Putamen (tissue), 1 donor: ENCODE results near the gene LRRC58.
A peak's percentile ranks its signal among the peaks of the same experiment; 100 is the strongest.
"Not testable (repeated sequence)": the region's sequence is repeated elsewhere in the genome, so short reads cannot be mapped to it uniquely, and the experiment has no call there.

Experiments
- DNase-seq: peaks from one replicate; pipeline ENCODE4 v3.0.0-alpha.2; 2016; ENCODE audit warnings: low spot score

LRRC58 gene

GRCh38 chr3:120339362-120339761, 9.8 kb downstream of the LRRC58 start:
- DNase-seq = no peak

GRCh38 chr3:120338517-120338916, 10.6 kb downstream of the LRRC58 start:
- DNase-seq = no peak

GRCh38 chr3:120332646-120333045, 16.5 kb downstream of the LRRC58 start:
- no peak for DNase-seq

GRCh38 chr3:120331076-120331475, 18.1 kb downstream of the LRRC58 start:
- peak; percentile 63 for DNase-seq

- no peak for DNase-seq
Observed at GRCh38 chr3:120326784-120327183, 22.4 kb downstream of the LRRC58 start.

- DNase-seq = no peak
Observed at GRCh38 chr3:120324190-120324589, 25.0 kb downstream of the LRRC58 start.

- DNase-seq = not testable (repeated sequence)
Observed at GRCh38 chr3:120323761-120324160, 25.4 kb downstream of the LRRC58 start.

GRCh38 chr3:120311863-120312794, 37.0 kb downstream of the LRRC58 start:
- no peak for DNase-seq

GRCh38 chr3:120306519-120307455, 42.4 kb downstream of the LRRC58 start:
- no peak for DNase-seq

GRCh38 chr3:120304616-120305015, 44.5 kb downstream of the LRRC58 start:
- DNase-seq = no peak

GRCh38 chr3:120302361-120302760, 46.8 kb downstream of the LRRC58 start:
- no peak for DNase-seq

- no peak for DNase-seq
Observed at GRCh38 chr3:120300971-120301370, 48.2 kb downstream of the LRRC58 start.

GRCh38 chr3:120299403-120299802, 49.8 kb downstream of the LRRC58 start:
- DNase-seq = no peak

- no peak for DNase-seq
Observed at GRCh38 chr3:120298996-120299395, 50.2 kb downstream of the LRRC58 start.

- DNase-seq = not testable (repeated sequence)
Observed at GRCh38 chr3:120291552-120291951, 57.6 kb downstream of the LRRC58 start.

- DNase-seq = no peak
Observed at GRCh38 chr3:120289636-120290035, 59.5 kb downstream of the LRRC58 start.

GRCh38 chr3:120286465-120286864, 62.7 kb downstream of the LRRC58 start:
- no peak for DNase-seq

GRCh38 chr3:120285508-120285841, 63.7 kb downstream of the LRRC58 start:
- no peak for DNase-seq

- no peak for DNase-seq
Observed at GRCh38 chr3:120284747-120285507, 64.2 kb downstream of the LRRC58 start, which contains the start of gene GPR156. GPR156 (minus strand) TSS chr3:120285222; CDS start chr3:120244098, 41,124 bp downstream.

- no peak for DNase-seq
Observed at GRCh38 chr3:120281261-120281660, 67.9 kb downstream of the LRRC58 start.

GRCh38 chr3:120280566-120280965, 68.6 kb downstream of the LRRC58 start:
- DNase-seq = no peak

GRCh38 chr3:120280026-120280425, 69.1 kb downstream of the LRRC58 start:
- DNase-seq = no peak
